WERI-Rb-1 (cell line): ENCODE results near the gene SYCN.

Experiments
- DNase-seq: peaks from one replicate; pipeline ENCODE4 v3.0.0-alpha.2; 2020
- H3K27ac ChIP-seq: fragments of 250-450 bp; sonication (Bioruptor Pico); 2 replicates; pipeline ENCODE4 v1.5.1; 2020; ENCODE audit warnings: mild to moderate bottlenecking, moderate library complexity
- H3K27me3 ChIP-seq: fragments of 250-450 bp; sonication (Bioruptor Pico); 2 replicates; pipeline ENCODE4 v1.5.1; 2021; ENCODE audit warnings: mild to moderate bottlenecking, low read depth, moderate library complexity; ENCODE audit not compliant: insufficient read depth, severe bottlenecking
- H3K36me3 ChIP-seq: fragments of 250-450 bp; sonication (Bioruptor Pico); 2 replicates; pipeline ENCODE4 v1.5.1; 2020; ENCODE audit warnings: mild to moderate bottlenecking, moderate library complexity
- H3K4me3 ChIP-seq: 2 replicates; pipeline ENCODE4 v1.5.1; 2011; ENCODE audit warnings: low read depth, mild to moderate bottlenecking, control low read depth, low read length
- H3K9me3 ChIP-seq: fragments of 250-450 bp; sonication (Bioruptor Pico); 2 replicates; pipeline ENCODE4 v1.5.1; 2021; ENCODE audit warnings: mild to moderate bottlenecking, moderate library complexity; ENCODE audit not compliant: severe bottlenecking
- TF ChIP-seq, protein P1 (sequence below): IDR thresholded peaks from 2 replicates; pipeline ENCODE4 v1.5.1; 2011; ENCODE audit warnings: low read depth, mild to moderate bottlenecking, control low read depth, inconsistent platforms, low read length

Gene SYCN

GRCh38 chr19:39203372-39204341 lies at the start of gene SYCN:
TSS of gene SYCN (minus strand) at chr19:39204263. CDS start at chr19:39204254, 9 bp downstream.
- no peak for DNase-seq
- Histone ChIP-seq H3K36me3 (no peaks in the 10 kb centered on the region), H3K9me3 (no peaks in the 10 kb centered on the region), H3K27me3 (no peaks in the 10 kb centered on the region), H3K4me3 (no peak within 1 kb of the TSS), H3K27ac (no peak within 1 kb of the TSS)
- TF ChIP-seq, protein P1, sequence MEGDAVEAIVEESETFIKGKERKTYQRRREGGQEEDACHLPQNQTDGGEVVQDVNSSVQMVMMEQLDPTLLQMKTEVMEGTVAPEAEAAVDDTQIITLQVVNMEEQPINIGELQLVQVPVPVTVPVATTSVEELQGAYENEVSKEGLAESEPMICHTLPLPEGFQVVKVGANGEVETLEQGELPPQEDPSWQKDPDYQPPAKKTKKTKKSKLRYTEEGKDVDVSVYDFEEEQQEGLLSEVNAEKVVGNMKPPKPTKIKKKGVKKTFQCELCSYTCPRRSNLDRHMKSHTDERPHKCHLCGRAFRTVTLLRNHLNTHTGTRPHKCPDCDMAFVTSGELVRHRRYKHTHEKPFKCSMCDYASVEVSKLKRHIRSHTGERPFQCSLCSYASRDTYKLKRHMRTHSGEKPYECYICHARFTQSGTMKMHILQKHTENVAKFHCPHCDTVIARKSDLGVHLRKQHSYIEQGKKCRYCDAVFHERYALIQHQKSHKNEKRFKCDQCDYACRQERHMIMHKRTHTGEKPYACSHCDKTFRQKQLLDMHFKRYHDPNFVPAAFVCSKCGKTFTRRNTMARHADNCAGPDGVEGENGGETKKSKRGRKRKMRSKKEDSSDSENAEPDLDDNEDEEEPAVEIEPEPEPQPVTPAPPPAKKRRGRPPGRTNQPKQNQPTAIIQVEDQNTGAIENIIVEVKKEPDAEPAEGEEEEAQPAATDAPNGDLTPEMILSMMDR, result no peak

GRCh38 chr19:39253374-39254149 lies 49.5 kb upstream of the SYCN start:
- Histone ChIP-seq H3K9me3 (no peaks in the 10 kb centered on the region), H3K4me3 (no peak overlapping the region), H3K36me3 (no peaks in the 10 kb centered on the region), H3K27ac (no peak overlapping the region), H3K27me3 (no peaks in the 10 kb centered on the region)
- no peak for DNase-seq
- TF ChIP-seq, protein P1, result no peak

DNA sequence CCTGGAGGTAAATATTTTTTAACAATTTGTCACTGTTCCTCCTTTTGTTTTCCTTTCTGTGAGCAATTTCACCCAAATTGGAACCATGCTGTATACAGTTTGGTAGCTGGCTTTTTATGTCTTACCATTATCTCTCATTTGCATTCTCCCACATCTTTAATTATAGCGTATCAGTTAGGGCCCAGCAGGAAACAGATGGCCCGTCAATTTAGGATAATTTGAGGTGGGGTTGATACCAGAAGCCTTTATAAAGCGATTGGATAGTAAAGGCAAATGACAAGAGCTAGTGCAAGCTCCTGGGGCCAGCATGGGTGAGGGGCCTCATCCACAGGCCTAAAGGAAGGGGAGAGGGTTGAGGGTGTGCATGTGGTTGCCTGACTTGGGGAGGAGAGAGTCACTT lies 48.4 kb upstream of the SYCN start:
- H3K27ac ChIP-seq, result no peak overlapping the region
- TF ChIP-seq, protein P1, result no peak
- no peak for DNase-seq
- H3K9me3 ChIP-seq, result no peaks in the 10 kb centered on the region
- no peaks in the 10 kb centered on the region for H3K36me3 ChIP-seq
- H3K4me3 ChIP-seq, result no peak overlapping the region
- no peaks in the 10 kb centered on the region for H3K27me3 ChIP-seq

- no peak overlapping the region for H3K27ac ChIP-seq
- DNase-seq, result no peak
- no peaks in the 10 kb centered on the region for H3K36me3 ChIP-seq
- TF ChIP-seq, protein P1, result no peak
- H3K4me3 ChIP-seq, result no peak overlapping the region
- no peaks in the 10 kb centered on the region for H3K27me3 ChIP-seq
- H3K9me3 ChIP-seq, result no peaks in the 10 kb centered on the region
Observed at GRCh38 chr19:39251846-39252245, 47.8 kb upstream of the SYCN start.

DNA sequence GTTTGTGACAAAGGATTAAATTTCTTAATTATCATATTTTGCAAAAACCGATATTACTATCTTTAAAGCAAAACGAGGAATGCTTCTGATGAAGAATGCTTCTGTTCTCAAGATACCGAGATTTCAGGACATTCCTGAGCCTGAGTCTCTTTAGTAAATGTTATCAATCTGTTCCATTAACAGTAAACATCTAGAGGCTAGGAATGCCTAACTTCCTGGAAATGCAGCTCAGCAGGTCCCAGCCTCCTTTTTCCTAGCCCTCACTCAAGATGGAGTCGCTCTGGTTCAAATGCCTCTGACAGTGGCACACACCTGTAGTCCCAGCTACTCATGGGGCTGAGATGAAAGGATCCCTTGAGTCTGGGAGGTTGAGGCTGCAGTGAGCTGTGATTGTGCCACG lies 47.0 kb upstream of the SYCN start:
- H3K27me3 ChIP-seq, result no peaks in the 10 kb centered on the region
- TF ChIP-seq, protein P1, result no peak
- H3K4me3 ChIP-seq, result no peak overlapping the region
- no peak for DNase-seq
- no peak overlapping the region for H3K27ac ChIP-seq
- no peaks in the 10 kb centered on the region for H3K9me3 ChIP-seq
- no peaks in the 10 kb centered on the region for H3K36me3 ChIP-seq
